Spleen (tissue), 7 donors: ENCODE data around the gene MGMT.

Experiments
- POLR2AphosphoS5 ChIP-seq, 3 donors: sonication (generic); formaldehyde crosslinking; IDR thresholded peaks; one replicate each; pipeline ENCODE4 v1.5.1; 2017; ENCODE audit warnings: antibody characterized with exemption in 3 of 3
- TF ChIP-seq, protein P1 (sequence below), 11 experiments: fragments of 200-600 bp in 7 of 11; fragments of 450-650 bp in 4 of 11; sonication (generic) in 4 of 11; IDR thresholded peaks in 8 of 11; conservative IDR thresholded peaks in 3 of 11; 1 replicate in 7 of 11; 2 replicates in 4 of 11; pipeline versions ENCODE4 v1.4.0 to v1.8.0; 2016 to 2021; ENCODE audit warnings: antibody characterized with exemption in 11 of 11, inconsistent platforms in 4 of 11, mild to moderate bottlenecking in 1 of 11
- donor health status: DM: no; HTN: no; CAD: no; lungs with moderate emphysema.
- donor health status: DM: no; HTN: no; CAD: no.
- donor health status: DM: no; HTN: no; CAD: no.

DNA sequence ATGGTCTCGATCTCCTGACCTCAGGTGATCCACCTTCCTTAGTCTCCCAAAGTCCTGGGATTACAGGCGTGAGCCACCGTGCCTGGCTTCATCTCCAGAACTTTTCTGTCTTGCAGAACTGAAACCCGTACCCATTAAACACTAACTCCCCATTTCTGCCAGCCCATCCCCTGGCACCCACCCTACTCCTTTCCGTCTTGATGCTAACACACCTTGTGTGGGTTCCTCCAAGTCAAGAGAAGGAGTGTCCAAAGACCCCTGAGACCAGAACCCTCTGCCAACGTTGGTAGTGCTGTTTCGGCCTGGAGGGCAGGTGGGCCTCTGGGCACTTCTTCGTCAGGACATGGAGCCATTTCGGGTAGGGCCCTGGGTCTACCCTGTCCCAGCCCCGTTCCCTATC, 83.6 kb downstream of the MGMT start:
- no peak for TF ChIP-seq POLR2AphosphoS5 (IDR thresholded peaks at IDR 0.05)
- TF ChIP-seq, protein P1, sequence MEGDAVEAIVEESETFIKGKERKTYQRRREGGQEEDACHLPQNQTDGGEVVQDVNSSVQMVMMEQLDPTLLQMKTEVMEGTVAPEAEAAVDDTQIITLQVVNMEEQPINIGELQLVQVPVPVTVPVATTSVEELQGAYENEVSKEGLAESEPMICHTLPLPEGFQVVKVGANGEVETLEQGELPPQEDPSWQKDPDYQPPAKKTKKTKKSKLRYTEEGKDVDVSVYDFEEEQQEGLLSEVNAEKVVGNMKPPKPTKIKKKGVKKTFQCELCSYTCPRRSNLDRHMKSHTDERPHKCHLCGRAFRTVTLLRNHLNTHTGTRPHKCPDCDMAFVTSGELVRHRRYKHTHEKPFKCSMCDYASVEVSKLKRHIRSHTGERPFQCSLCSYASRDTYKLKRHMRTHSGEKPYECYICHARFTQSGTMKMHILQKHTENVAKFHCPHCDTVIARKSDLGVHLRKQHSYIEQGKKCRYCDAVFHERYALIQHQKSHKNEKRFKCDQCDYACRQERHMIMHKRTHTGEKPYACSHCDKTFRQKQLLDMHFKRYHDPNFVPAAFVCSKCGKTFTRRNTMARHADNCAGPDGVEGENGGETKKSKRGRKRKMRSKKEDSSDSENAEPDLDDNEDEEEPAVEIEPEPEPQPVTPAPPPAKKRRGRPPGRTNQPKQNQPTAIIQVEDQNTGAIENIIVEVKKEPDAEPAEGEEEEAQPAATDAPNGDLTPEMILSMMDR (IDR thresholded peaks at IDR 0.05 in 8 of 11, conservative IDR thresholded peaks at IDR 0.05 in 3 of 11) = no peak
